IPS DF 4.7 (cell line): ENCODE results near the gene MYOD1.

Experiments
- DNase-seq: peaks from one replicate; pipeline ENCODE4 v3.0.0-alpha.2; 2013; ENCODE audit warnings: low spot score; ENCODE audit errors: extremely low read depth

The MYOD1 gene

DNA sequence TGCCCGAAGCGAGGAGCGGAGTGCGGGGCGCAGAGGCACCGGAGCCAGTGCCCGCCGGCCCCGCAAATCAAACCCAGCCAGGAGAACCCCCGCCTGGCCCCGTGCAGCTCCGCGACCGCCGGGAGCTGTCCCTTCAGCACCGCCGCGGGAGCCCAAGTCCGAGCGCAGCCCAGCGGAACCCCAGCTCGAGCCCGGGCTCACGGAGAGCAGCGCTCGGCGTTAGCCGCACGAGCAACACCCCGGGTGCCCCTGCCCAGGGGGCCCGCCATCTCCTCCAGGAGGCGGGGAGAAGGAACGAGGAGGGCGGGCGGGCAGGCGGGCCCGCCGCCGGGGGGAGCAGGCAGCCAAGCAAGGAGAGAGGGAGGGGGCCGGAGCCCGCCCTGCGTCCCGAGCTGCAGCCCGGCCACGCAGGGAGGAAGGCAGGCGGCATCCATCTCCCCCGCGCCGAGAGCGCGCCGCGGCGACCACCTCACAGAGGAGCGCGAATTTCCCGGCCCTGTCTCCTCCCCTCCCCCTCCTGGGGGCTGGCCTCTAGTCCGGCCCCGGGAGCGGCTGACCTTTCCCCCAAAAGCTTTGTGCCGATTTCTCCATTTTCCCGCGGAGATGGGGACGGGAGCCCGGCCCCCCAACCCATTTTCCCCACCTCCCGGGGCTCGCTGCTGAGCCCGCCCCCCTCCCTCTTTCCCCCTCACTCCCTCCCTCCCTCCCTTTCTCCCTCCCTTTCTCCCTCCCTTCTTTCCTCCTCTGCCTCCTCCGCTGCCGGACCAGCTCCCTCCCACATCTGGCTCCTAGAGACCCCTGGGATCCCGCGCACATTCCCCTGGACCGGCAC, 15.8 kb downstream of the MYOD1 start:
- no peak for DNase-seq

DNA sequence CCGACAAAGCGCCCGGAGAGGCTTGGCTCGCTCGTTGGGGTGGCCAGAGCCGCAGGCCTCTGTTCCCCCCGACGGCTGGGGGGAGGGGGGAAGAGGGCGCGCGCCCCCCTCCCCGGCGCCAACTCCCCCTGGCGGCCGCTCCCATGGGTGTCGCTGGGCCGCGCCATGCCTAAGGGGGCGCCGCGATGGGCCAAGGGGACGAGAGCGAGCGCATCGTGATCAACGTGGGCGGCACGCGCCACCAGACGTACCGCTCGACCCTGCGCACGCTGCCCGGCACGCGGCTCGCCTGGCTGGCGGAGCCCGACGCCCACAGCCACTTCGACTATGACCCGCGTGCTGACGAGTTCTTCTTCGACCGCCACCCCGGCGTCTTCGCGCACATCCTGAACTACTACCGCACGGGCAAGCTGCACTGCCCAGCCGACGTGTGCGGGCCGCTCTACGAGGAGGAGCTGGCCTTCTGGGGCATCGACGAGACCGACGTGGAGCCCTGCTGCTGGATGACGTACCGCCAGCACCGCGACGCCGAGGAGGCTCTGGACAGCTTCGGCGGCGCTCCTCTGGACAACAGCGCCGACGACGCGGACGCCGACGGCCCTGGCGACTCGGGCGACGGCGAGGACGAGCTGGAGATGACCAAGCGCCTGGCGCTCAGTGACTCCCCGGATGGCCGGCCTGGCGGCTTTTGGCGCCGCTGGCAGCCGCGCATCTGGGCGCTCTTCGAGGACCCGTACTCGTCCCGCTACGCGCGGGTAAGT, 16.6 kb downstream of the MYOD1 start:
- no peak for DNase-seq

DNA sequence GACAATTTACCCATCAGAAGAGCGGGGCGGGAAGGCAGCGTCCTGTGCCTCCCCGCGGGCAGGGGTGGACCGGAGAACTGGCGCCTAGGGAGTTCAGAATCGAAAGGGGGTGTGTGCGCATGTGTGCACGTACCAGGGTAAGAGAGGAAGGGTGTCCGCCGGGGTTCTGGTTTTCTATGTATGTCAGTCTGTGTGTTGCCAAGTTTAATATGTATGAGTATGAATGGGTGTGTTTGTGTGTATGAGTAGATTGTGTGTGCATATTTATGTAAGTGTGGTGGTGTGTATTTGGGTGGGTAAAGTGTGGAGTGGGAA, 17.2 kb downstream of the MYOD1 start:
- no peak for DNase-seq

DNA sequence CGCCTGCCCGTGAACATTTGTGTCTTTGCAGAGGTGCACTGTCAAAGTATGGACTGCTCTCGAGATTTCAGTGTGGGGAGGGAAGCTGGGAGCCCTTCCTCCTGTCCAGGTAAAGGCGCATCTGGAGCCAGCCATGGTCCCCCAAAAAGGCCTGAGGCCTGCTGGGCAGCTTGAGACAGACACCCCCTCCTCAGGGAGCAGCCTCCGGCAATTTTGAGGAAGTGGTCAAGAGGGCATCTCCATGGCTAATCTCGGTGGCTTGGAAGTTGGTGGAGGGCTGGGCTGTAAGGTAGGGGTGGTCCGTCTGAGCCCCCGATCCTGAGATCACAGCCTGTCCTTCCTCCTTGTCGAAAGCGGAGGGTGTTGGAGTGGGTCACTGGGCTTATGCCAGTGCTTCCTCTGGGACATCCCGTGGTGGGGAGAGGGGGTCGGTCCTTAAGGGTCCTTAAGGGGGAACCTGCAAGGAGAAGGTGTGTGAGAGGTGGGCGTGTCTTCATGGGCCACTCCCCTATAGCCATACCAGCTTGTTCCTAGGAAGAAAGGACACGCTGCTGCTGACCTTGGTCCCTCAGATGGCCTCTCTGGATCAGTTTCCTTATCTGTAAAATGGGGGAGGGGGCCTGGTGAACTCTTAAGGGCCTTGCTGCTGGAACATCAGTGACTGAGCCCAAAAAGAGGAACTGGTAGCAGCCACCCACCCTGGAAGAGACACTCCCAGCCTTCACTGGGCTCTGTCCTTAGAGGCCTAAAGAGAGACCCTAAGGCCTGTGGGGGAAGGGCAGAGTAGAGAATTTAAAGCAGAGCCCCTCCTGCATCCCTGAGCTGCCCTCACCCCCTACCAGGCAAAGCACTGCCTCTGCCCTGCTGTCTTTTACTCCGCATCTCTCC, 17.8 kb downstream of the MYOD1 start:
- no peak for DNase-seq

DNA sequence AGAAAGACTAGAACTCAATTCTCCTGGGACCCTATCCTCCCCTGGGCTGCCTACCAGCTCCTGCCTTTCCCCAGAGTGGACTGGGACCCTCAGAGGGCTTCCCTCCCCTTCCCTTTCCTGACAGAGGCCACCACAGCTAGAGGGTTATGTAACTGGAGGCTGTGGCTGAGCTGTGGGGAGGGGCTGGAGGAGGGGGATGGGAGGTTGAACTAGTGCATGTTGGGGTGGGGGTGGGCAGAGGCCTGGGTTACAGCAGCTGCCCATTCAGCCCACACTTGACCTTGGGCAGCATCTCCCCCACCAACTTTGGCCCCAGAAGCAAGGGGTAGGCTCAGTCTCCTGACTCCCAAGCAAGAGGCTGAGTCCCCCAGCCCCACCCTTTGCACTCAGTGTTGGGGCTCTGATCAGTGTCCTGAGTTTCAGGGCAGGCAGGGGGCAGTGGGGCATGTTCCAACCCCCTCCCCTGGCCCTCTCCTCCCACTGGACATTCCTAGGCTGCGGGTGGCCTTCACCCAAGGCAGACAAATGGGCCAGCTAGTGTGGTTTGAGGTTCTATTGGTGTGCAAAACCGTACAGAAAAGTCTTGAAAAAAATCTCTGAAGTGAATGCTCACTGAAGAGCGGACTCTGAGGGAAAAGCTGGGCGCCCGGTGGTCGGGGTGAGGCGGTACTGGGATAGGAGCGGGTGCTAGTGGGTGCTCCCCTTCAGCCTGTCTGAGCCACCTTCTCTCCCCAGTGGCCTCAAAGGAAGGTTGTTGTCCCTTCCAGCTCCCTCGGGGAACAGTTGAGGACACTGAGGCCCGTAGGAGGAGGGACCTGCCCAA, 19.0 kb downstream of the MYOD1 start:
- no peak for DNase-seq

DNA sequence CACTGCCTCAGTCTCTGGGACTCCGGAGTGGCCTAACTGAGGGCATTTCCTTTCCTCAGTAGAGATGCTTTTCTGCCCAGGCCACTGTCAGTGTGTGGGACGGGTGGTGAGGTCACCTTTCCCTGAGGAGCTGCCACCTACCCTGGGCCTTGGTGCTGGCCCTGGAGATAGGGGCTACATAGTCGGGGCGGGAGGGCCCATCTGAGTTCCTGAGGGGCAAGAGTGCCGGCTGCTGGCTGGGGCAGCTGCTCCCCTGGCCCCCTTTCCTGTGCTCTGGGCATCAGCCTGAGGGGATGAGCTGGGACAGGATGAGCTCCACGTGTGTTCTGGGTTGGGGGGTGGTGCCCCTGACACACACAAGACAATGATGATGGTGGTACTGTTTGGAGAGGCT, 20.6 kb downstream of the MYOD1 start:
- DNase-seq: no peak

DNA sequence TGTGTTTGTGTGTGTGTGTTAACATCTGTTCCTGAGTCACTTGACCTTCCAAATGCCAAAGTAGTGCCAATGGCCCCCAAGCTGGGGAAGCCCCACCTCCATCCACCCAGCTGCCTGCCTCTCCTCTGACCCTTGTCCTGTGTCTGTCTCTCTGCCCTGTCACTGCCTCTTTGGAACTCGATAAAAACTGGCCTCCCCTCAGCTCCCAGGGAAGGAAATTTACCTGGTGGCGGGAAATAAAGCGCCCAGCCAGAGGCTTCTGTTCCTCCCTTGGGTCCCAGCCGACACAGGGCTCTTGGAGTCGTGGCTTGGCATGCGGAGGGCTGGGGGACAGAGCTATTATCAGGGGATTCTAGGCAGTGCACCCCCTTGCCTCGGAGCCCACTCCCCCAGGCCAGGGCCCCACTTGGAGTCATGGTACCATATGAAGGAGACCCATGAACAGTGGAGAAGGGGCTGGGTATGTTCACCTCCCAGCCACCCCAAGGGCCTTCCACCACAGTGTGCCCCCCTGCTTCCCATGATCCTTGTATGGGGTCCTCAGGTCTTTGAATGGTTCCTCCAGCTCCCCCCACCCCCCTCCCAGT, 21.4 kb downstream of the MYOD1 start:
- no peak for DNase-seq

DNA sequence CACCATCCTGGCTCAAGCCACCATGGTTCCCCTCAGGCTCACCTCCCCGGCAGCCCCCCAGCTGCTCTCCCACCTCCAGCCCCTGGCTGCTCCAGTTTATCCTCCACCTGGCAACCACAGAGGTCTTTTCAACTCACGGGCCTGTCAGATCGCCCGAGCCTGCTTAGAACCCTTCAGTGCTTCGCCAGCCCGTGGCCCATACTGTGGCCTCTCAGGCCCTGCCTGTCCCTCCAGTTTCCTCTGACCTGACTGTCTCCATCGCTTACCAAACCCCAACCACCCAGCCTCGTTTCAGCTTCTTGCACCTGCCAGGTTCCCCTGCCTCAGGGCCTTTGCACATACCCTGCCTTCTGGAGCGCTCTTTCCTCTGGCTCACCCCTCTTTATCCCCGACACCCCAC, 22.1 kb downstream of the MYOD1 start:
- DNase-seq: no peak

DNA sequence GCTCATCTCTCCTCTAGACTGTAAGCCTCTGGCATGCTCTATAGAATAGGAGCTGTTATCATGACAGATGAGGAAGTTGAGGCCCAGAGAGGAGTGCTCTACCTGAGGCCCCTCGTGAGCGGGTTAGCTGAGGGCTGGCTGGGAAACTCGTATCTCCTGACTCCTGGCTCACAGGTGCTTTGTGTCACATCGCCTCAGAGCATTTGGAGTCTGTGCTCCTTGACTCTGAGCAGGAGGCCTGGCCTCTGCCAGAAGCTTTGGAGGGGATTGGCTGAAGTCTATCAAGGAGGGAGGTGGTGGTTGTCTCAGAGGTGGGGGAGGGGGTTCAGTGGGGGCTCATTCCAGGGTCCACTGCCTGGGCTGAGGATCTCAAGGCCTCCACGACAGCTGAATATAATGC, 22.6 kb downstream of the MYOD1 start:
- no peak for DNase-seq

DNA sequence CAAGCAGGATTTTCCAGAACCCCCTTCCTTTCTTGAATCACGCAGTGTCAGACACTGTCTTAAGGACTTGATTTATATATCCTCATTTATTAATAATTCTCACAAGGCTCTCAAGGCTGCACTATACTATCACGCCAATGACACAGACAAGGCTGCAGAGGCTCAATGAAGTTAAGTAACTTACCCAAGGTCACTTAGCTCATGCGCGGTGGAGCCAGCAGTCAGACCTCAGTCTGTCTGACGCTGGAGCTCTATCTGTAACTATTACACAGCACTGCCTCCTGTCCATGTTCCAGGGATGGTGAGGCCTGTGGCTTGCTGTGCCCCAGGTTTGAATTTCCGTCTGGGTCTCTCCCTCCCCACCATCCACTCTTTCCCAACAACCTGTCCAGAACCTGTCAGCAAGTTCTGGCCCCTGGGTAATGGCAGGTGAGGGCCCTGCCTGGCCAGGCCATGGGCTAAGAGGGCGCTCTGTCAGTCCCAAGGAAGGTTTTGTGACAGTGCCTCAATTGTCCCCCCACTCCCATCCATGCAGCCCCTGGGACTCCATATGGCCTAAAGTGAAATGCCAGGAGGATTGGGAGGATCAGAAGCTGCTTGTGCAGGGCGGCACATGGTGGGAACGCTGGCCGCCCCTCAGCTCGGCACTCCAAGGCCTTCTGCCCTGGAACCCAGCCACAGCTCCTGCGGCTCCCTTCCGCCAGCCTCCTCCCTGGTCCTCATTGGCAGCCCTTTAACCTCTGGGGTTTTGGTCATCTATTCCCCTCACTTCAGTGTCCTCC, 23.8 kb downstream of the MYOD1 start:
- DNase-seq: no peak

DNA sequence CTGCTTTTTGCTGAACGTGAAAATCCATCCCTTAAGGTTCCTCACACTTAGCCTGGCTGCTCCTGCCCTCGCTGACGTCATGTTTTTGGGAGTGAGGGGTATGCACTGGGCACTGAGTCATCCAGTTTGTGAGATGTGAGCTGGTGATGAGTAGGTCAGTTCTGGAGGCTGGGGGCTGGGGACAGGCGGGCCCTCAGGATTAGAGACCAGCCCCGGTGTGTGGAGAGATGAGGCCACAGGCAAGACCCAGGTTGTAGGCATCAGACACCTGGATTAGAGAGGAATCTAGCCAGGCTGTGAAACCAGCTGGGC, 24.4 kb downstream of the MYOD1 start:
- no peak for DNase-seq

DNA sequence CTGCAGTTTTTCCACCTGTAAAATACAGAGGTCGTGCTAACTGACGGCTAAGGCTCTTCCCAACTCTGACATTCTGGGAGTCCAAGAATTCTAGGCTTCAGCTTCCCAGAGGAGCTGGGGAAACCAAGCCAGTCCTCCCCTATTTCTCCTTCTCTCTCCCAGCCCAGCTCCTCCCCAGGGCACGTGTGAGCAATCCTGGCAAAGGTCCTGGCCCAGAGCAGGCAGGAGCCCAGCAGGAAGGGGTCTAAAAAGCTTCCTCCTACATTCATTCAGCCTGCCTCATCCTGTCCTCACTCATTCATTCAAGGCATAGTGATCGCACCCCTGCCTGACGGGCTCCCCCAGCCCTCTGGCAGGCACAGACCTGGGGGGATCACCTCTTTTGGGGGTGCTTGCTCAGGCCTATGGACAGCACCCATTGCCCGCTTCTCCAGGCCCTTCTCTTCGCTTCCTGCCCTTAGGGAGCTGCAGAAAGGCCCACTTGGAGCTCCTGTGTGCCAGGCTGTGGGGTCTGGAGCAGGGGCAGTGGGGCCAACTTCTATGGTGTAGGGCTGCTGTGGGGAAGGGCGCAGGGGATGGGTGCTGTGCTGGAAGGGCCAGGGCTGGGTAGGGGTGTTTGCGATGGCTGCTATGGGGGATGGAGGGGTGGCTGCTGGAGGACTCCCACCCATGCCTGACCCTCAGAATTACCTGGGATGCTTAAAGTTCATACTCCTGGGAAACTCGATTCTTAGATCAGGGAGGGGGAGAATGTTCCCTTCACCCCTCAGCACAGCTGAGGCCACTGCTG, 25.0 kb downstream of the MYOD1 start:
- DNase-seq: no peak

DNA sequence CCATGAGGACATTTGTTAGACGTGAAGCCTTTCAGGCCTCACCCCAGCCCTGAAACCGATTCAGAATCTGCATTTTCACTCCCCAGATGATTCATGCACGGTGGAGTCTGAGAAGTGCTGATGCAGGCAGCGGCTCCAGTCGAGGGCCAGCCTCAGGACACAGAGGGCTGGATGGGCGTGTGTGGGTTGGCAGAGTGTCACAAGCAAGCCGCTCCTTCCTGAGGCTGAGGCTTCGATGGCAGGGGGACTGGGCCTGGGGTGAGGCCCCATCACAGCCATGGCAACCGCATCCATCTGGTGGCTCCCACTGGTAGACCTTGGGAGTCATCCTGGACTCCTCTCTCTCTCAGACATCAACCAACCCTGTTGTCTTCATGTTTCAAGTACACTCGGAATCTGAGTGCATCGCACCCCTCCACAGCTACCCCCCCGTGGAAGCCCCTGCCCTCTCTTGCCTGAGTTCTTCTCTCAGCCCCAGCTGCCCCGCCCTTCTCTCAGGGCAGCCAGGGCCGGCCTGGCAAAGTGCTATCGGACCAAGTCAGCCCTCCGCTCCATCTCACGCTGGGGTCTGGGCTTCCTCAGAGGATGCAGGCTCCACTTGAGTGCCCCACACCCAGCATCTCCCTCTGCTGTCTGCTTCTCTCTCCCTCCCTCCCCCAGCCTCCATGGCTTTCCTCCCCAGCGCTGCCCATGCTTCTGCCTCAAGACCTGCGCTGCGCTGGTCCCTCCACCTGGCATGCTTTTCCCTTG, 25.8 kb downstream of the MYOD1 start:
- DNase-seq: no peak

DNA sequence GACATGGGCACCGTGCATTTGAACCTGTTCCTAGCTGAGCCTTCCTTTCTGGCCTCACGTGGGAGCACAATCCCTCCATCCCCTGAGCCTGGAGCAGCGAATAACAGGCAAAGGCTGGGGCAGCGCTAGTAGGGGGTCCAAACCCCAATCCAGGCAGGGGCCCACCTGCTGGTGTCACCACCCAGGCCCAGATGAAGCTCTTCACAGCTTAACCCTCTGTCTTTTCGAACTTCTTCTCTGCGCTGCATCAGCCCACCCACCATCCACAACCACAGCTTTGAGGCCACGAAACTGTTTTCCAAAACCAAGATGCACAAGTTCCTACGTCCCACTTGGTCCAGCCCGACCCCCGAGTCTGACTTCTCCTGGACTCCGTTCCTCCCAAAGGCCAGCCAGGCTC, 26.7 kb downstream of the MYOD1 start:
- DNase-seq: no peak

DNA sequence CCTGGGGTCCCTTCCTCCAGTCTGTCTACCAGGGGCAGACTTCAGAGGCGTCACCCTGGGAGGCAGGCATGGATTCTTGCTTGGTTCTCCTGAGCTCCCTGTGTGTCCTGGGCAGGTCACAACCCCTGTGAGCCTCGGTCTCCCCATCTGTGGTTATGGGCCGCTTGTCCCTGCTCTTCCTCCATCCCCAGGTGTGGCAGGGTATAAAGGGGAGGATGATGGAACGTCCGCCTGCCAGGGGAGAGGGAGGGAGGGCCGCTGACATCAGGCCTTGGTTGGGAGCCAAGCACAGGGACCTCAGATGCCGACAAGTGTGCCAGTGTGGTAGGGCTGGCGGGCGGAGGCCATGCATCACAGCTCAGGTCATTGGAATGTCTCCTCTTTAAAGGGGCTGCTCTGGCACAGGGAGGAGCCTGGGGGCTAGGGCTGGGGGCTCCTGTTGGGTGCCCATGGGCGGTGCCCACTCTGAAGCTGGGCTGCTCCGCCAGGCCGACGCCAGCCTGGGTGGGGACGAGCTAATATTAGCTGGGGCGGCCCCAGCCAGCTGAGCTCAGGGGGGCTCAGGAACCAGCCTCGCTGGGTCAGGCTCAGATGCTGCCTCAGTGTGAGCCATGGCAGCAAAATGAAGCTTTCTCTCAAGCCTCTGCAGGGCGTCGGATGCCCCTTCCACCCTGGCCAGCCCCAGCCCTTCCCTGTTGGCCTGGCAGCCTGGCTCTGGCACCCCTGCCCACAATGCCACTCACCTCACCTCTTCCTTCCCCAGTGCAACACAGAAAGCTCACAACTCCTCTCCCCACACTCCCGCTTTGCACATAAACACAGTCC, 28.0 kb downstream of the MYOD1 start:
- DNase-seq: no peak

DNA sequence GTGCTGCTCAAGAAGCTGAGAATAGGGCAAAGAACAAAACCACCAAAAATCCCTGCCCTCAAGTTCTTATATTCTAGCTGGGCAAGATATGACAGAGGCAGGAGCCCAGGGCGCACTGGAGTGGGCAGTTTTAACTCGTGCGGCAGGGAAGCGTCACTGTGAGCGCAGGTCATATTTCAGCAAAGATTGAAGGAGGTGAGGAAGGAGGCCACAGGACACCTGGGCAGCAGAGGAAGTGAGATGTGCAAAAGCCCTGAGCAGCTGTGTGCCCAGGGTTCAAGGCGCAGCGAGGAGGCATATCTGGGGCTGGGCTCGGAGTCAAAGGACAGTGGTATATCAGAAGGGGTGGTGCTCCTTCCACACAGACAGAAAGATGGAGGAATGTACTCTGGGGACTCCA, 28.7 kb downstream of the MYOD1 start:
- no peak for DNase-seq

DNA sequence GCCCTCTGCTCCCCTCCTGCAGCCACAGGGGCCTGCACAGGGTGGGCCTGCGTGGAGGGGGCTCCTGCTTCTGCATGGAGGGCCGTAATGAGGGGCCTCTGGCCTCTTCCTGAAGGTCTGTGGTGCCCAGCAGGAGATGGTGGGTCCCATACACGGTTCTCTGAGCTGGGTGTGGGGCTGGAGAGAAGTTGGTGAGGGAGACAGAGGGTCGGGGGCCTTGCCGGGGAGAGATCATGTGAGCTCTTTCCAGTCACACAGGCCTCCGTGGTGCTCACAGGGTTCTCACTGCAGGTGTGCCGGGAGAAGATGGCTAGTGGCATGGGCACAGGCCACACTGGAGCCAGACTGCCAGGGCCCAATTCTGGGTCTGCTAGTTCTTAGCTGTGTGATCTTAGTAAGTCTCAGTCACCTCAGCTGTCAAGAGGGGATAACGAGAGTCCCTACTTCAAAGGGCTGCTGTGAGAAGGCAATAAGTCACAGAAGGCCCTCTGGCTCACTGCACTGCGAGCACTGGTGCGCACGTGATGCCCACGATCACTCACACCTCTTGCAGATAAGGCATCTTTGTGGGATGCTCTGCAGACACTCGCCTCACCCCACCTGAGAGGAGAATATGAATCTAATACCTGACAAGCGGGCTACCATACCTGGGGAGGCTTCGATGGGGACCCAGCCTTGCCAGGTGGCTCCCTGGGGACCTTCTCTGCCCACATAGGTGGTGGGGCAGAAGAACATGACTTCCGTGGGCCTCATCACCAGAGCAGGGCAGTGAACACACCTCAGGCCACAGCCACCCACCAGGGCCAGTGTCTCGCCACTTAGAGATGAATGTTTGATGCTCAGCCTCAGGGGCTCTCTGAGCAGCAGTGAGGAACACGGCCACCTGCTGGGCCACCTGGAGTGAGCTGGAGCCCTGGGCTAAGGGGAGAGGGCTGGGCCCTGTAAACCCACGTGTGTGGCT, 29.7 kb downstream of the MYOD1 start:
- DNase-seq: no peak
